ENCODE data around the gene HIF1A.
"Not testable (repeated sequence)": the region's sequence is repeated elsewhere in the genome, so short reads cannot be mapped to it uniquely, and the experiment has no call there.

The HIF1A gene

DNA sequence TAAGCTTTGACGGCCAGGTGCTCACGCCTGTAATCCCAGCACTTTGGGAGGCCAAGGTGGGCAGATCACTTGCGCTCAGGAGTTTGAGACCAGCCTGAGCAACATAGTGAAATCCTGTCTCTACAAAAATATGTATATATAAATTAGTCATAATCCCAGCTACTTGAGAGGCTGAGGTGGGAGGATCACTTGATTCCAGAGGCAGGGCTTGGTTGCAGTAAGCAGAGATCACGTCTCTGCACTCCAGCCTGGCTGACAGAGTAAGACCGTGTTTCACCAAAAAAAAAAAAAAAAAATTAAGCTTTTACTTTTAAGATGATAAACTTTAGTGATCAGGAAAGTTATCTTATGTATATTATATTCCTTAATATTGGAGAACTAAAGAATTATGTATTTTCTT is 48.9 kb downstream of the HIF1A start:
- TF ChIP-seq, protein P1, sequence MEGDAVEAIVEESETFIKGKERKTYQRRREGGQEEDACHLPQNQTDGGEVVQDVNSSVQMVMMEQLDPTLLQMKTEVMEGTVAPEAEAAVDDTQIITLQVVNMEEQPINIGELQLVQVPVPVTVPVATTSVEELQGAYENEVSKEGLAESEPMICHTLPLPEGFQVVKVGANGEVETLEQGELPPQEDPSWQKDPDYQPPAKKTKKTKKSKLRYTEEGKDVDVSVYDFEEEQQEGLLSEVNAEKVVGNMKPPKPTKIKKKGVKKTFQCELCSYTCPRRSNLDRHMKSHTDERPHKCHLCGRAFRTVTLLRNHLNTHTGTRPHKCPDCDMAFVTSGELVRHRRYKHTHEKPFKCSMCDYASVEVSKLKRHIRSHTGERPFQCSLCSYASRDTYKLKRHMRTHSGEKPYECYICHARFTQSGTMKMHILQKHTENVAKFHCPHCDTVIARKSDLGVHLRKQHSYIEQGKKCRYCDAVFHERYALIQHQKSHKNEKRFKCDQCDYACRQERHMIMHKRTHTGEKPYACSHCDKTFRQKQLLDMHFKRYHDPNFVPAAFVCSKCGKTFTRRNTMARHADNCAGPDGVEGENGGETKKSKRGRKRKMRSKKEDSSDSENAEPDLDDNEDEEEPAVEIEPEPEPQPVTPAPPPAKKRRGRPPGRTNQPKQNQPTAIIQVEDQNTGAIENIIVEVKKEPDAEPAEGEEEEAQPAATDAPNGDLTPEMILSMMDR (IDR thresholded peaks at IDR 0.05; ENCODE audit: insufficient read depth, missing control alignments) = no peak
- no peak for FAIRE-seq
- DNase-seq (ENCODE audit: insufficient read length, low spot score) = no peak

GRCh38 chr14:61746346-61746745 is 51.0 kb downstream of the HIF1A start:
- not testable (repeated sequence) for FAIRE-seq; DNase-seq (ENCODE audit: insufficient read length, low spot score)

DNA sequence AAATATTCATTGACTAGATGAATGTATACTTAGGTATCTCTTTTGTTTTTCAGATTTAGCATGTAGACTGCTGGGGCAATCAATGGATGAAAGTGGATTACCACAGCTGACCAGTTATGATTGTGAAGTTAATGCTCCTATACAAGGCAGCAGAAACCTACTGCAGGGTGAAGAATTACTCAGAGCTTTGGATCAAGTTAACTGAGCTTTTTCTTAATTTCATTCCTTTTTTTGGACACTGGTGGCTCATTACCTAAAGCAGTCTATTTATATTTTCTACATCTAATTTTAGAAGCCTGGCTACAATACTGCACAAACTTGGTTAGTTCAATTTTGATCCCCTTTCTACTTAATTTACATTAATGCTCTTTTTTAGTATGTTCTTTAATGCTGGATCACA is 51.6 kb downstream of the HIF1A start:
- no peak for DNase-seq (ENCODE audit: insufficient read length, low spot score)
- no peak for FAIRE-seq
- TF ChIP-seq, protein P1 (IDR thresholded peaks at IDR 0.05; ENCODE audit: insufficient read depth, missing control alignments) = no peak

GRCh38 chr14:61747342-61747741 is 52.0 kb downstream of the HIF1A start:
- TF ChIP-seq, protein P1 (IDR thresholded peaks at IDR 0.05; ENCODE audit: insufficient read depth, missing control alignments) = no peak
- FAIRE-seq (no peak), DNase-seq (ENCODE audit: insufficient read length, low spot score) (no peak)

DNA sequence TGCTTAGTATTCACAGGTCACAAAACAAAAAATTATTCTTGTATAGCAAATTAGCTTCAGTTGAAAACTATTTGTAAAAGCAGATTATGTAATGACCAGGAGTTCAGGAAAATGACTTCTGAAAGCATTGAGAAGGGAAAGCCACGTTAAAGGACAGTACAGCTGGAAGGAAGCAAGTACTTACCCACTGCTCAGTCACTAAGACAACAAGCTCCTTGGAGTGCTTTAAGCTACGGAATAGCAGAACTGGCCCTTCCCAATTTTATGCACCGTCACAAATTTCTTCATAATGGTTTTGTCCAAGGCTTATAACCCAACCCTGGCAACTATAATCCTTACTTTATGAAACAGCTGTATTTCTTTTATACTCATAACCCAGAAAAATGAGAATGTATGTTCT is 54.0 kb downstream of the HIF1A start:
- no peak for DNase-seq (ENCODE audit: insufficient read length, low spot score)
- peak; percentile 55 for FAIRE-seq
- TF ChIP-seq, protein P1 (IDR thresholded peaks at IDR 0.05; ENCODE audit: insufficient read depth, missing control alignments) = no peak

GRCh38 chr14:61749867-61750266 is 54.6 kb downstream of the HIF1A start:
- FAIRE-seq = no peak
- TF ChIP-seq, protein P1 (IDR thresholded peaks at IDR 0.05; ENCODE audit: insufficient read depth, missing control alignments) = no peak
- no peak for DNase-seq (ENCODE audit: insufficient read length, low spot score)

GRCh38 chr14:61750708-61751474 is 55.6 kb downstream of the HIF1A start:
- DNase-seq (ENCODE audit: insufficient read length, low spot score) (peak; percentile 65), FAIRE-seq (no peak)
- TF ChIP-seq, protein P1 (IDR thresholded peaks at IDR 0.05; ENCODE audit: insufficient read depth, missing control alignments) = no peak

Data from D721Med (cell line).